AG09309 (cell line): ENCODE data around the gene TMA7.
"Not testable (repeated sequence)": the region's sequence is repeated elsewhere in the genome, so short reads cannot be mapped to it uniquely, and the experiment has no call there.

ENCODE experiments used
- DNase-seq: peaks from one replicate; pipeline ENCODE4 v3.0.0-alpha.2; 2010; ENCODE audit warnings: low read depth
- H3K4me3 ChIP-seq: 2 replicates; pipeline ENCODE4 v1.5.1; 2011; ENCODE audit warnings: mild to moderate bottlenecking, low read depth, low read length, moderate library complexity; ENCODE audit not compliant: control insufficient read depth
- CTCF ChIP-seq: IDR thresholded peaks from 2 replicates; pipeline ENCODE4 v1.5.1; 2011; ENCODE audit warnings: mild to moderate bottlenecking, low read depth, low read length, inconsistent platforms; ENCODE audit not compliant: insufficient read depth, control insufficient read depth; ENCODE audit errors: missing control alignments

TMA7 gene

GRCh38 chr3:48472673-48472922, 32.5 kb downstream of the TMA7 start:
- peak overlapping the region; percentile 74 for H3K4me3 ChIP-seq
- TF ChIP-seq CTCF = no peak
- no peak for DNase-seq

GRCh38 chr3:48472923-48473616, 33.0 kb downstream of the TMA7 start:
- DNase-seq = peak; percentile 63
- peak; percentile 51 for TF ChIP-seq CTCF
- peak overlapping the region; percentile 74 for H3K4me3 ChIP-seq

GRCh38 chr3:48473617-48473952, 33.5 kb downstream of the TMA7 start:
- no peak overlapping the region for H3K4me3 ChIP-seq
- no peak for TF ChIP-seq CTCF
- DNase-seq = no peak

GRCh38 chr3:48474031-48474430, 34.0 kb downstream of the TMA7 start:
- H3K4me3 ChIP-seq, DNase-seq: not testable (repeated sequence)

GRCh38 chr3:48474619-48475018, 34.6 kb downstream of the TMA7 start:
- no peak for TF ChIP-seq CTCF
- no peak overlapping the region for H3K4me3 ChIP-seq
- DNase-seq = no peak

- no peak for TF ChIP-seq CTCF
- no peak for DNase-seq
- no peak overlapping the region for H3K4me3 ChIP-seq
Observed at GRCh38 chr3:48475188-48475587, 35.1 kb downstream of the TMA7 start.

GRCh38 chr3:48476426-48477053, 36.5 kb downstream of the TMA7 start:
- no peak for TF ChIP-seq CTCF
- no peak for DNase-seq
- no peak overlapping the region for H3K4me3 ChIP-seq
